K562 (cell line): ENCODE measurements around the gene AIFM3.

Experiments used
- KLF10 ChIP-seq: fragments of 250-450 bp; sonication (Bioruptor Pico); IDR thresholded peaks from 2 replicates; pipeline ENCODE4 v1.6.1; 2021; ENCODE audit warnings: matching md5 sums
- LCOR ChIP-seq: sonication (generic); formaldehyde crosslinking; IDR thresholded peaks from 2 replicates; pipeline ENCODE4 v1.8.0; 2022; ENCODE audit warnings: mild to moderate bottlenecking, missing genetic modification reagents
- PKNOX1 ChIP-seq: fragments of 450-650 bp; IDR thresholded peaks from 2 replicates; pipeline ENCODE4 v1.6.1; 2016

GRCh38 chr22:20945578-20945934, 21.5 kb upstream of the AIFM3 start:
- TF ChIP-seq LCOR (CRISPR knock-in tag), result no peak
- TF ChIP-seq PKNOX1, result no peak
- TF ChIP-seq KLF10, result no peak
